IMR-90 (cell line): Measurements from ENCODE around the gene C21orf58.

Experiments
- BHLHE40 ChIP-seq: fragments of 150-350 bp; IDR thresholded peaks from 2 replicates; pipeline ENCODE4 v1.6.1; 2016; ENCODE audit warnings: mild to moderate bottlenecking, low read depth, low read length
- CEBPB ChIP-seq: IDR thresholded peaks from 2 replicates; pipeline ENCODE4 v1.6.1; 2012; ENCODE audit warnings: low read depth, low read length, improper control_type of control experiment
- MAFK ChIP-seq: IDR thresholded peaks from 2 replicates; pipeline ENCODE4 v1.6.1; 2012; ENCODE audit warnings: low read depth, low read length, improper control_type of control experiment
- MXI1 ChIP-seq: IDR thresholded peaks from 2 replicates; pipeline ENCODE4 v1.6.1; 2012; ENCODE audit warnings: low read depth, mild to moderate bottlenecking, low read length, moderate library complexity, borderline replicate concordance
- POLR2A ChIP-seq: IDR thresholded peaks from 2 replicates; pipeline ENCODE4 v1.6.1; 2012; ENCODE audit warnings: mild to moderate bottlenecking, low read depth, low read length
- RFX5 ChIP-seq: IDR thresholded peaks from 2 replicates; pipeline ENCODE4 v1.8.0; 2012; ENCODE audit warnings: low read depth, mild to moderate bottlenecking, low read length, moderate library complexity
- SMC3 ChIP-seq: fragments of 150-350 bp; IDR thresholded peaks from 2 replicates; pipeline ENCODE4 v1.6.1; 2016; ENCODE audit warnings: low read depth, mild to moderate bottlenecking, antibody characterized with exemption, low read length, moderate library complexity
- TF ChIP-seq, protein P1 (sequence below): conservative IDR thresholded peaks from 2 replicates; pipeline ENCODE4 v1.5.1; 2012; ENCODE audit warnings: mild to moderate bottlenecking, low read depth, low read length, improper control_type of control experiment
- TF ChIP-seq, protein P2 (sequence below): fragments of 150-350 bp; IDR thresholded peaks from 2 replicates; pipeline ENCODE4 v1.6.1; 2017; ENCODE audit warnings: mild to moderate bottlenecking, antibody characterized with exemption, low read length, low read depth

DNA sequence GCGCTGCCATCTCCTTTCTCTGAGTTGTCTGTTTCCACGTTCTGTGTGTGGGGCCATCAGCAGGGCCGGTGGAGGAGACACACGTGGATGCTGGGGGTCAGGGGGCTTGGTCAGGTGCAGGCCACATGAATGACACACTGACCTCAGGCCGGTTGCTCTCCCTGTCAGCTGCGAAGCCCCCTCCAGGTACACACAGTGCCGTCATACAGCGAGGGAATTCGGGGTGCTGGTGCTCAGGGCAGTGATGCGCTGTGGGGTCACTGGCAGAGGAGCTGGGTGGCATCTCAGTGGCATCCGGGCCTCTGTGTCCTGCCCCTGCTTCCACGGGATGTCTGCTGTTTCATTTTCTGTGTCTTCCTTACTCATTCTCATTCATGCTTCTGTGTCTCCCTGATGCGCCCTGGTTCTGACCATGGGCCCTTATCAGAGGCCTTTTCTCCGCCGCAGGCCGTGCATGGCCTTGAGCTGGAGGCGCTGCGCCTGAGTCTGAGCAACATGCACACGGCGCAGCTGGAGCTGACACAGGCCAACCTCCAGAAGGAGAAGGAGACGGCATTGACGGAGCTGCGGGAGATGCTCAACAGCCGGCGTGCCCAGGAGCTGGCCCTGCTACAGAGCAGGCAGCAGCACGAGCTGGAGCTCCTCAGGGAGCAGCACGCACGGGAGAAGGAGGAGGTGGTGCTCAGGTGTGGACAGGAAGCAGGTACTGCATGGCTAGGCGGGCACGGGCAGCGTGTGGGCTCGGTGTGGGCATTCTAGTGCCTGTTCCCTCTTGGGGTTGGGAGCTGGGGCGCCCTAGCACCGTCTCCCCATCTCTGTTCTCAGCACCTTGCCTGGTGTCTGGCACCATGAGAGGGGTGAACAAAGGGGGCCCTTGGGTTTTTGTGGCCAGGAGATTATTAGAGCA lies 22.9 kb upstream of the C21orf58 start:
- TF ChIP-seq, protein P1, sequence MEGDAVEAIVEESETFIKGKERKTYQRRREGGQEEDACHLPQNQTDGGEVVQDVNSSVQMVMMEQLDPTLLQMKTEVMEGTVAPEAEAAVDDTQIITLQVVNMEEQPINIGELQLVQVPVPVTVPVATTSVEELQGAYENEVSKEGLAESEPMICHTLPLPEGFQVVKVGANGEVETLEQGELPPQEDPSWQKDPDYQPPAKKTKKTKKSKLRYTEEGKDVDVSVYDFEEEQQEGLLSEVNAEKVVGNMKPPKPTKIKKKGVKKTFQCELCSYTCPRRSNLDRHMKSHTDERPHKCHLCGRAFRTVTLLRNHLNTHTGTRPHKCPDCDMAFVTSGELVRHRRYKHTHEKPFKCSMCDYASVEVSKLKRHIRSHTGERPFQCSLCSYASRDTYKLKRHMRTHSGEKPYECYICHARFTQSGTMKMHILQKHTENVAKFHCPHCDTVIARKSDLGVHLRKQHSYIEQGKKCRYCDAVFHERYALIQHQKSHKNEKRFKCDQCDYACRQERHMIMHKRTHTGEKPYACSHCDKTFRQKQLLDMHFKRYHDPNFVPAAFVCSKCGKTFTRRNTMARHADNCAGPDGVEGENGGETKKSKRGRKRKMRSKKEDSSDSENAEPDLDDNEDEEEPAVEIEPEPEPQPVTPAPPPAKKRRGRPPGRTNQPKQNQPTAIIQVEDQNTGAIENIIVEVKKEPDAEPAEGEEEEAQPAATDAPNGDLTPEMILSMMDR = no peak
- TF ChIP-seq POLR2A (no peak), MXI1 (no peak), BHLHE40 (no peak), RFX5 (no peak), MAFK (no peak), SMC3 (no peak), CEBPB (no peak)
- TF ChIP-seq, protein P2, sequence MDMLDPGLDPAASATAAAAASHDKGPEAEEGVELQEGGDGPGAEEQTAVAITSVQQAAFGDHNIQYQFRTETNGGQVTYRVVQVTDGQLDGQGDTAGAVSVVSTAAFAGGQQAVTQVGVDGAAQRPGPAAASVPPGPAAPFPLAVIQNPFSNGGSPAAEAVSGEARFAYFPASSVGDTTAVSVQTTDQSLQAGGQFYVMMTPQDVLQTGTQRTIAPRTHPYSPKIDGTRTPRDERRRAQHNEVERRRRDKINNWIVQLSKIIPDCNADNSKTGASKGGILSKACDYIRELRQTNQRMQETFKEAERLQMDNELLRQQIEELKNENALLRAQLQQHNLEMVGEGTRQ = no peak
